CD4-positive, alpha-beta T cell treated with Interleukin-15 for 4 hours (primary cell): ENCODE results near the gene DAPK1.
"Not testable (repeated sequence)": the region's sequence is repeated elsewhere in the genome, so short reads cannot be mapped to it uniquely, and the experiment has no call there.

Experiments used
- DNase-seq: peaks from one replicate; pipeline ENCODE4 v3.0.0-alpha.2; 2020; ENCODE audit warnings: low spot score

DAPK1 gene

GRCh38 chr9:87543251-87543650 lies 45.6 kb downstream of the DAPK1 start:
- no peak for DNase-seq

GRCh38 chr9:87545858-87546257 lies 48.2 kb downstream of the DAPK1 start:
- DNase-seq = no peak

- DNase-seq = no peak
Observed at GRCh38 chr9:87546704-87547103, 49.0 kb downstream of the DAPK1 start.

GRCh38 chr9:87547671-87548081 lies 50.0 kb downstream of the DAPK1 start:
- no peak for DNase-seq

GRCh38 chr9:87548159-87548558 lies 50.5 kb downstream of the DAPK1 start:
- no peak for DNase-seq

GRCh38 chr9:87549088-87549487 lies 51.4 kb downstream of the DAPK1 start:
- not testable (repeated sequence) for DNase-seq

- no peak for DNase-seq
Observed at GRCh38 chr9:87549791-87550190, 52.1 kb downstream of the DAPK1 start.

- DNase-seq = no peak
Observed at GRCh38 chr9:87550253-87550954, 52.7 kb downstream of the DAPK1 start.

GRCh38 chr9:87551772-87552217 lies 54.1 kb downstream of the DAPK1 start:
- no peak for DNase-seq

GRCh38 chr9:87554171-87554910 lies 56.7 kb downstream of the DAPK1 start:
- no peak for DNase-seq

- no peak for DNase-seq
Observed at GRCh38 chr9:87554976-87555375, 57.3 kb downstream of the DAPK1 start.

GRCh38 chr9:87556039-87556438 lies 58.4 kb downstream of the DAPK1 start:
- no peak for DNase-seq

- no peak for DNase-seq
Observed at GRCh38 chr9:87556821-87557220, 59.2 kb downstream of the DAPK1 start.

- no peak for DNase-seq
Observed at GRCh38 chr9:87557996-87558395, 60.3 kb downstream of the DAPK1 start.

GRCh38 chr9:87558606-87559190 lies 61.0 kb downstream of the DAPK1 start:
- DNase-seq = no peak

- no peak for DNase-seq
Observed at GRCh38 chr9:87562062-87562461, 64.4 kb downstream of the DAPK1 start.

- DNase-seq = no peak
Observed at GRCh38 chr9:87562530-87563170, 65.0 kb downstream of the DAPK1 start.

GRCh38 chr9:87564111-87564510 lies 66.4 kb downstream of the DAPK1 start:
- DNase-seq = no peak

GRCh38 chr9:87564791-87565241 lies 67.1 kb downstream of the DAPK1 start:
- DNase-seq = no peak

- DNase-seq = no peak
Observed at GRCh38 chr9:87567001-87567400, 69.3 kb downstream of the DAPK1 start.

GRCh38 chr9:87567571-87567970 lies 69.9 kb downstream of the DAPK1 start:
- no peak for DNase-seq

GRCh38 chr9:87567983-87568382 lies 70.3 kb downstream of the DAPK1 start:
- no peak for DNase-seq

- DNase-seq = no peak
Observed at GRCh38 chr9:87568401-87568800, 70.7 kb downstream of the DAPK1 start.
